IMR-90 (cell line): ENCODE measurements around the gene LRRN2. TPM values are rescaled to one million over a fixed set of nuclear protein-coding genes. Genes with fewer than 3 reads are reported as not detected.

Experiments used
- ATAC-seq: fragments of 200-7000 bp; cut with Tn5 transposase; 2 replicates; pipeline ENCODE4 v1.9.1; 2020; ENCODE audit warnings: low read depth, mild to moderate bottlenecking, moderate library complexity
- BruUV-seq: library from RNA; stranded (reverse); fragments of 400-500 nt; replicated peaks from 2 replicates; lab custom pipeline; 2021; lab: Mats Ljungman, UMichigan
- CTCF ChIA-PET: fragments of 300-600 bp; formaldehyde crosslinking; extraction: SDS; loops from one replicate; lab custom pipeline; 2021; ENCODE audit warnings: antibody characterized with exemption; lab: Yijun Ruan, JAX
- POLR2A ChIA-PET: fragments of 300-600 bp; sonication (Branson Sonifier 250); formaldehyde crosslinking; loops from one replicate; lab custom pipeline; 2022; ENCODE audit warnings: antibody characterized with exemption; ENCODE audit not compliant: unreplicated experiment; lab: Charles Lee
- DNase-seq: peaks from one replicate; pipeline ENCODE4 v3.0.0; 2013
- H2AFZ ChIP-seq: replicated peaks from 2 replicates; pipeline ENCODE3; 2013; ENCODE audit warnings: low read length, mild to moderate bottlenecking; ENCODE audit not compliant: poor library complexity
- H2AK5ac ChIP-seq: 2 replicates; pipeline ENCODE4 v1.6.1; 2013; ENCODE audit warnings: low read depth, low read length, inconsistent platforms
- H2AK9ac ChIP-seq: replicated peaks from 2 replicates; pipeline ENCODE3; 2013; ENCODE audit warnings: mild to moderate bottlenecking, low read depth, low read length, moderate library complexity; ENCODE audit not compliant: poor library complexity
- H2BK120ac ChIP-seq: 2 replicates; pipeline ENCODE4 v1.6.1; 2013; ENCODE audit warnings: low read depth, low read length, inconsistent platforms
- H2BK15ac ChIP-seq: 3 replicates; pipeline ENCODE4 v1.6.1; 2013; ENCODE audit warnings: low read depth, low read length, inconsistent platforms
- H2BK20ac ChIP-seq: 2 replicates; pipeline ENCODE4 v1.6.1; 2013; ENCODE audit warnings: low read depth, mild to moderate bottlenecking, inconsistent platforms, low read length, moderate library complexity
- H2BK5ac ChIP-seq: 2 replicates; pipeline ENCODE4 v1.6.1; 2013; ENCODE audit warnings: mild to moderate bottlenecking, low read depth, low read length, inconsistent platforms; ENCODE audit not compliant: poor library complexity, severe bottlenecking
- H3K14ac ChIP-seq: replicated peaks from 2 replicates; pipeline ENCODE4 v1.6.1; 2013; ENCODE audit warnings: low read depth, low read length, inconsistent platforms
- H3K18ac ChIP-seq: 2 replicates; pipeline ENCODE4 v1.6.1; 2013; ENCODE audit warnings: low read depth, low read length, control low read depth
- H3K23ac ChIP-seq: 2 replicates; pipeline ENCODE4 v1.6.1; 2013; ENCODE audit warnings: low read depth, low read length, inconsistent platforms
- H3K27ac ChIP-seq: 2 replicates; pipeline ENCODE4 v1.5.1; 2013; ENCODE audit warnings: mild to moderate bottlenecking, control low read depth, low read length; ENCODE audit not compliant: insufficient read depth
- H3K27me3 ChIP-seq: 2 replicates; pipeline ENCODE4 v1.6.1; 2013; ENCODE audit warnings: low read length; ENCODE audit not compliant: control insufficient read depth, insufficient read depth
- H3K36me3 ChIP-seq: 2 replicates; pipeline ENCODE4 v1.6.1; 2013; ENCODE audit warnings: low read length, mixed read lengths; ENCODE audit not compliant: control insufficient read depth, insufficient read depth
- H3K4ac ChIP-seq: 2 replicates; pipeline ENCODE4 v1.6.1; 2013; ENCODE audit warnings: low read depth, low read length, inconsistent platforms
- H3K4me1 ChIP-seq: 2 replicates; pipeline ENCODE4 v1.6.1; 2013; ENCODE audit warnings: low read length, mixed read lengths; ENCODE audit not compliant: control insufficient read depth, insufficient read depth
- H3K4me2 ChIP-seq: 2 replicates; pipeline ENCODE4 v1.6.1; 2013; ENCODE audit warnings: low read depth, mild to moderate bottlenecking, control low read depth, low read length, moderate library complexity
- H3K4me3 ChIP-seq: 2 replicates; pipeline ENCODE4 v1.5.1; 2013; ENCODE audit warnings: low read depth, mild to moderate bottlenecking, control low read depth, low read length, moderate library complexity; ENCODE audit not compliant: insufficient read depth
- H3K56ac ChIP-seq: 2 replicates; pipeline ENCODE4 v1.6.1; 2013; ENCODE audit warnings: low read length, inconsistent platforms; ENCODE audit not compliant: insufficient read depth; ENCODE audit errors: extremely low read depth
- H3K79me1 ChIP-seq, 2 experiments: 2 replicates each; pipeline ENCODE4 v1.6.1; 2013; ENCODE audit warnings: low read length in 2 of 2, inconsistent platforms in 1 of 2, low read depth in 1 of 2
- H3K9ac ChIP-seq: 2 replicates; pipeline ENCODE4 v1.6.1; 2013; ENCODE audit warnings: low read depth, low read length, control low read depth
- H3K9me1 ChIP-seq: 2 replicates; pipeline ENCODE4 v1.6.1; 2013; ENCODE audit warnings: low read length, inconsistent platforms; ENCODE audit not compliant: insufficient read depth
- H3K9me3 ChIP-seq: 2 replicates; pipeline ENCODE4 v1.6.1; 2013; ENCODE audit warnings: low read length; ENCODE audit not compliant: control insufficient read depth, insufficient read depth
- H4K20me1 ChIP-seq: 2 replicates; pipeline ENCODE4 v1.6.1; 2013; ENCODE audit warnings: low read length, inconsistent platforms; ENCODE audit not compliant: insufficient read depth
- H4K5ac ChIP-seq: 2 replicates; pipeline ENCODE4 v1.6.1; 2013; ENCODE audit warnings: mild to moderate bottlenecking, low read depth, low read length, control low read depth
- H4K8ac ChIP-seq, 2 experiments: 2 replicates each; pipeline ENCODE4 v1.6.1; 2013; ENCODE audit warnings: low read depth in 2 of 2, low read length in 2 of 2, control low read depth in 1 of 2, inconsistent platforms in 1 of 2
- H4K91ac ChIP-seq: 2 replicates; pipeline ENCODE4 v1.6.1; 2013; ENCODE audit warnings: low read depth, low read length, inconsistent platforms; ENCODE audit not compliant: insufficient read depth
- BHLHE40 ChIP-seq: fragments of 150-350 bp; IDR thresholded peaks from 2 replicates; pipeline ENCODE4 v1.6.1; 2016; ENCODE audit warnings: mild to moderate bottlenecking, low read depth, low read length
- CEBPB ChIP-seq: IDR thresholded peaks from 2 replicates; pipeline ENCODE4 v1.6.1; 2012; ENCODE audit warnings: low read depth, low read length, improper control_type of control experiment
- FOS ChIP-seq: fragments of 150-350 bp; IDR thresholded peaks from 2 replicates; pipeline ENCODE4 v1.6.1; 2016; ENCODE audit warnings: low read depth, low read length
- MAFK ChIP-seq: IDR thresholded peaks from 2 replicates; pipeline ENCODE4 v1.6.1; 2012; ENCODE audit warnings: low read depth, low read length, improper control_type of control experiment
- NFE2L2 ChIP-seq: fragments of 150-350 bp; IDR thresholded peaks from 2 replicates; pipeline ENCODE4 v1.6.1; 2016; ENCODE audit warnings: low read depth, mild to moderate bottlenecking, low read length
- POLR2A ChIP-seq: IDR thresholded peaks from 2 replicates; pipeline ENCODE4 v1.6.1; 2012; ENCODE audit warnings: mild to moderate bottlenecking, low read depth, low read length
- RAD21 ChIP-seq: IDR thresholded peaks from 2 replicates; pipeline ENCODE4 v1.6.1; 2012; ENCODE audit warnings: low read length, improper control_type of control experiment
- RCOR1 ChIP-seq: IDR thresholded peaks from 2 replicates; pipeline ENCODE4 v1.6.1; 2012; ENCODE audit warnings: mild to moderate bottlenecking, low read length, improper control_type of control experiment; ENCODE audit not compliant: insufficient replicate concordance
- RFX5 ChIP-seq: IDR thresholded peaks from 2 replicates; pipeline ENCODE4 v1.8.0; 2012; ENCODE audit warnings: low read depth, mild to moderate bottlenecking, low read length, moderate library complexity
- SMC3 ChIP-seq: fragments of 150-350 bp; IDR thresholded peaks from 2 replicates; pipeline ENCODE4 v1.6.1; 2016; ENCODE audit warnings: low read depth, mild to moderate bottlenecking, antibody characterized with exemption, low read length, moderate library complexity
- USF2 ChIP-seq: fragments of 150-350 bp; IDR thresholded peaks from 2 replicates; pipeline ENCODE4 v1.6.1; 2017; ENCODE audit warnings: mild to moderate bottlenecking, antibody characterized with exemption, low read length, low read depth
- WGBS, 2 experiments: methylation state at CpG; one replicate each; pipeline versions ENCODE4 v1.1.5 to v1.1.7; 2013; ENCODE audit warnings: missing lambda C conversion rate in 2 of 2; ENCODE audit not compliant: insufficient read length in 1 of 2; ENCODE audit errors: extremely low coverage in 2 of 2; 5-methylcytosine and 5-hydroxymethylcytosine counted together
- dilution Hi-C: fragments of 300-500 bp; cut with HindIII; formaldehyde crosslinking; loops from one replicate; pipeline ENCODE4 v1.14.3; 2018; ENCODE audit warnings: low sequenced_read_pairs; ENCODE audit not compliant: unreplicated experiment
- in situ Hi-C: fragments of 300-500 bp; cut with MboI; formaldehyde crosslinking; loops from 3 replicates; pipeline ENCODE4 v1.14.3; 2019; ENCODE audit warnings: low sequenced_read_pairs, inconsistent platforms, mixed read lengths
- intact Hi-C: fragments of 100-400 bp; cut with micrococcal nuclease; formaldehyde crosslinking; loops from 2 replicates; pipeline ENCODE4 v1.10.0; 2022
- polyA plus RNA-seq, 3 experiments: library from polyadenylated mRNA; depleted of rRNA; stranded (reverse); fragments of >200 nt; gene quantifications; 2 replicates each; pipeline ENCODE4 v1.2.3, GENCODE V29; 2012; ENCODE audit warnings: low replicate concordance in 1 of 3
- total RNA-seq: library from RNA; depleted of rRNA; stranded (reverse); fragments of >200 nt; gene quantifications from 2 replicates; pipeline ENCODE4 v1.2.3, GENCODE V29; 2012
- TF ChIP-seq, protein P1 (sequence below): fragments of 150-350 bp; IDR thresholded peaks from 2 replicates; pipeline ENCODE4 v1.6.1; 2016; ENCODE audit warnings: low read depth, mild to moderate bottlenecking, low read length, moderate library complexity, borderline replicate concordance

The LRRN2 gene
- total and polyA plus RNA-seq, 2 of the 4 experiments (the other 2 are of a cell fraction): not detected

DNA sequence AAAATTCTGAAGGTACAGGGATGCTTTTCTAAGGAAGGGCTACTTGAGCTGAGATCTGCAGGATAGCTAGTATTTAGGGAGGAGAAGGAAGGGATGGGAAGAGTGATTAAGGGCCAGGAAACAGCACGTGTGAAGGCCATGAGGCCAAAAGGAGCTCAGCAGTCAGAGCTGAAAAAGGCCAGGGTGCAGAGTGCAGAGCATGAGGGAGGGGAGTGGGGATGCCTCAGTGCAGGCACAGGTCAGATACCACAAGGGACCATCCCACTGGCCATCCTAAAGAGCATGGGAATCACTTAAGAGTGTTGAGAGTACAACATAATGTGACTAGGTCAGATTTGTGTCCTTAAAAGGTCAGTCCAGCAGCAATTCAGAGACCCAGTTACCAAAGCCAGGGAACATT lies 16.0 kb downstream of the LRRN2 start:
- WGBS, 2 experiments: no CpG with 5 or more reads among the region's 1 CpG
- intact Hi-C loops (no loop called here), dilution Hi-C loops (no loop called here), in situ Hi-C loops (no loop called here)
- no peak for DNase-seq
- no TSS peak for BruUV-seq
- Histone ChIP-seq H3K4ac (no peak overlapping the region), H2AK9ac (no peak overlapping the region), H4K20me1 (no peaks in the 10 kb centered on the region), H2BK20ac (no peak overlapping the region), H4K8ac (no peak overlapping the region), H3K9ac (no peak overlapping the region), H4K5ac (no peak overlapping the region), H3K27ac (no peak overlapping the region), H3K56ac (no peak overlapping the region), H2AFZ (no peak overlapping the region), H3K14ac (no peak overlapping the region), H4K91ac (no peak overlapping the region), H3K23ac (no peak overlapping the region), H3K9me3 (no peaks in the 10 kb centered on the region), H2BK5ac (no peak overlapping the region), H3K79me1 (no peaks in the 10 kb centered on the region), H3K18ac (no peak overlapping the region), H3K4me3 (no peak overlapping the region), H2BK120ac (no peak overlapping the region), H3K4me2 (no peak overlapping the region), H3K36me3 (no peaks in the 10 kb centered on the region), H3K27me3 (peaks cover 10% of the 10 kb centered on the region), H2AK5ac (no peak overlapping the region), H3K4me1 (no peaks in the 10 kb centered on the region; the same call in 1 of the 2 replicates), H2BK15ac (no peak overlapping the region), H3K9me1 (peaks cover 3% of the 10 kb centered on the region; the same call in 1 of the 2 replicates)
- TF ChIP-seq CEBPB (no peak), MAFK (no peak), BHLHE40 (no peak), RCOR1 (no peak), RFX5 (no peak), POLR2A (no peak), SMC3 (no peak), NFE2L2 (no peak), FOS (no peak), RAD21 (no peak), USF2 (no peak)
- TF ChIP-seq, protein P1, sequence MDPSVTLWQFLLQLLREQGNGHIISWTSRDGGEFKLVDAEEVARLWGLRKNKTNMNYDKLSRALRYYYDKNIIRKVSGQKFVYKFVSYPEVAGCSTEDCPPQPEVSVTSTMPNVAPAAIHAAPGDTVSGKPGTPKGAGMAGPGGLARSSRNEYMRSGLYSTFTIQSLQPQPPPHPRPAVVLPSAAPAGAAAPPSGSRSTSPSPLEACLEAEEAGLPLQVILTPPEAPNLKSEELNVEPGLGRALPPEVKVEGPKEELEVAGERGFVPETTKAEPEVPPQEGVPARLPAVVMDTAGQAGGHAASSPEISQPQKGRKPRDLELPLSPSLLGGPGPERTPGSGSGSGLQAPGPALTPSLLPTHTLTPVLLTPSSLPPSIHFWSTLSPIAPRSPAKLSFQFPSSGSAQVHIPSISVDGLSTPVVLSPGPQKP: no peak
- POLR2A ChIA-PET: no interaction called here
- ATAC-seq: no peak
- CTCF ChIA-PET: no interaction called here
